Thyroid gland (tissue), 4 donors: Measurements from ENCODE around the gene NKX3-2. TPM values are rescaled to one million over a fixed set of nuclear protein-coding genes. Genes with fewer than 3 reads are reported as not detected.
A peak's percentile ranks its signal among the peaks of the same experiment; 100 is the strongest.

Experiments used
- DNase-seq, 2 donors: peaks; one replicate each; pipeline ENCODE4 v3.0.0-alpha.2; 2019
- H3K27ac ChIP-seq, 3 donors: fragments of 200-600 bp; sonication (generic); 1 replicate in 2 of 3; 2 replicates in 1 of 3; pipeline ENCODE4 v1.5.1; 2016 to 2019; ENCODE audit warnings: mild to moderate bottlenecking in 1 of 3, moderate library complexity in 1 of 3
- H3K27me3 ChIP-seq: fragments of 200-600 bp; sonication (generic); one replicate; pipeline ENCODE4 v1.5.1; 2019
- H3K36me3 ChIP-seq, 2 donors: fragments of 200-600 bp; sonication (generic); one replicate each; pipeline ENCODE4 v1.5.1; 2016 to 2019
- H3K4me1 ChIP-seq, 2 donors: fragments of 200-600 bp; sonication (generic); one replicate each; pipeline ENCODE4 v1.5.1; 2017 to 2019
- H3K4me3 ChIP-seq, 3 donors: fragments of 200-600 bp; sonication (generic); replicated peaks in 1 of 3; 1 replicate in 2 of 3; 2 replicates in 1 of 3; pipeline ENCODE4 v1.5.1; 2016; ENCODE audit warnings: mild to moderate bottlenecking in 1 of 3
- H3K9me3 ChIP-seq: fragments of 200-600 bp; sonication (generic); one replicate; pipeline ENCODE4 v1.5.1; 2017
- POLR2A ChIP-seq, 2 donors: fragments of 450-650 bp; IDR thresholded peaks; one replicate each; pipeline ENCODE4 v1.6.1; 2017; ENCODE audit warnings: antibody characterized with exemption in 2 of 2, mild to moderate bottlenecking in 2 of 2, moderate library complexity in 1 of 2
- WGBS, 2 donors: methylation state at CpG; one replicate each; pipeline ENCODE4 v1.1.5; 2017; 5-methylcytosine and 5-hydroxymethylcytosine counted together
- intact Hi-C: fragments of 100-400 bp; cut with DNase I; formaldehyde crosslinking; loops from one replicate; pipeline ENCODE4 v1.15.1; 2023
- total RNA-seq, 4 donors: library from RNA; depleted of rRNA; stranded (reverse); fragments of >200 nt; gene quantifications; one replicate each; pipeline ENCODE4 v1.2.3, GENCODE V29; 2016
- TF ChIP-seq, protein P1 (sequence below), 6 experiments: fragments of 200-600 bp in 3 of 6; fragments of 450-650 bp in 3 of 6; sonication (generic) in 3 of 6; IDR thresholded peaks; one replicate each; pipeline ENCODE4 v1.5.1; 2016 to 2019; ENCODE audit warnings: antibody characterized with exemption in 6 of 6, mild to moderate bottlenecking in 2 of 6, inconsistent platforms in 1 of 6, moderate library complexity in 1 of 6

NKX3-2 gene
- total RNA-seq, 4 donors from 2014 or later = 0.29 to 0.81 (median 0.58) TPM

- Histone ChIP-seq H3K36me3 (no peaks in the 10 kb centered on the region), H3K27me3 (peaks cover 39% of the 10 kb centered on the region), H3K4me1 (peaks cover 17 to 33% of the 10 kb centered on the region in 2 donors), H3K9me3 (no peaks in the 10 kb centered on the region), H3K4me3 (no peak overlapping the region), H3K27ac (no peak overlapping the region)
- peak; percentile 69 to 76 for DNase-seq
- no peak for TF ChIP-seq POLR2A (IDR thresholded peaks at IDR 0.05)
- TF ChIP-seq, protein P1, sequence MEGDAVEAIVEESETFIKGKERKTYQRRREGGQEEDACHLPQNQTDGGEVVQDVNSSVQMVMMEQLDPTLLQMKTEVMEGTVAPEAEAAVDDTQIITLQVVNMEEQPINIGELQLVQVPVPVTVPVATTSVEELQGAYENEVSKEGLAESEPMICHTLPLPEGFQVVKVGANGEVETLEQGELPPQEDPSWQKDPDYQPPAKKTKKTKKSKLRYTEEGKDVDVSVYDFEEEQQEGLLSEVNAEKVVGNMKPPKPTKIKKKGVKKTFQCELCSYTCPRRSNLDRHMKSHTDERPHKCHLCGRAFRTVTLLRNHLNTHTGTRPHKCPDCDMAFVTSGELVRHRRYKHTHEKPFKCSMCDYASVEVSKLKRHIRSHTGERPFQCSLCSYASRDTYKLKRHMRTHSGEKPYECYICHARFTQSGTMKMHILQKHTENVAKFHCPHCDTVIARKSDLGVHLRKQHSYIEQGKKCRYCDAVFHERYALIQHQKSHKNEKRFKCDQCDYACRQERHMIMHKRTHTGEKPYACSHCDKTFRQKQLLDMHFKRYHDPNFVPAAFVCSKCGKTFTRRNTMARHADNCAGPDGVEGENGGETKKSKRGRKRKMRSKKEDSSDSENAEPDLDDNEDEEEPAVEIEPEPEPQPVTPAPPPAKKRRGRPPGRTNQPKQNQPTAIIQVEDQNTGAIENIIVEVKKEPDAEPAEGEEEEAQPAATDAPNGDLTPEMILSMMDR (IDR thresholded peaks at IDR 0.05) = peak; percentile 61 to 88 (median 82)
- intact Hi-C loops = loop anchor here (5.0 to 10.0 kb wide), 2 partner anchors 697 to 814 kb away; no protein-coding TSS in a partner anchor
- WGBS, 2 donors = 5% methylated on average over 13 to 21 of the region's 21 CpGs
These were observed 4.8 kb upstream of the NKX3-2 start for GRCh38 chr4:13548984-13549546.

DNA sequence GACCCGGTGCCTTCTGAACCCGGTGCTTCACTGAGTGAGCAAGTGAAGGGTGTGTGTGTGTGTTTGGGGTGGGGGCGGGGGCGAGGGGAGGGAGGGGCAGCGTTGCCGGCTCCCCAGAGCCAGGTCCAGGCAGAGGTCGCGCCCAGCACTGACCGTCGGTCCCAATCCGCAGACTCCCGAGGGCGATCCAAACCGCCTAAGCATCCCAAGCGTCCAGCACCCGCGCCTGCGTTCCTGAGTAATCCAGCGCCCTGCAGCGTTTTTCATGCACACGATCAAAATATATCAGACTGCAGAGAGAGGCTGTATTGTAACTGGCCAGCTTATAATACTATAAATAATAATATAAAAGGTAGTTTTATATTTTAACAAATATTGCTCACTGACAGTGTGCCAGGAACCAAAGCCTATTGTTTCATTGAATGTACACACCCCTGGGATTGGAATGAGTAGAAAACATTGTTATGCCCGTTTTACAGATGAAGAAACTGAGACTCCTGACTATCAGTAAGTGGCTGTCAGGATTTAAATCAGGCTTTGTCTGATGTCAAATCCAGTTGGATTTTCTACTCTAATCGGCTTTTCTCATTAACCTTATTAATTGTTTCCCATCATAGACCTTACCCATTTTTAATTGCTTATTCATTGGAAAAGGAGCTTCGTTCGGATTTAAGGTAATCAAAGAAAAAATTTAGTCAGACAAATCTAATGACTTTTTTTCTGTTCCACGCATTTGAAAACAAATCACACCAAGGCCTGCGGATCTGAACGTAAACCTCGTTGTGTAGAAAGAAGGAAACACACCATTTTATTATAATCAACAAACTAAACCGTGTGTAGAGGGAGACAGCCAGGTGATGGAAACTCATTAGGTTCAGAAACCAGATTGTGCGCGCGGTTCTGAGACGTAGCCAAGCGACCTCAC, 4.0 kb upstream of the NKX3-2 start:
- TF ChIP-seq, protein P1 (IDR thresholded peaks at IDR 0.05) = no peak
- no peak for TF ChIP-seq POLR2A (IDR thresholded peaks at IDR 0.05)
- WGBS, 2 donors = 12 to 14% methylated on average over 31 to 32 of the region's 35 CpGs

GRCh38 chr4:13547485-13548041, 3.3 kb upstream of the NKX3-2 start:
- WGBS, 2 donors = 2% methylated on average over 27 to 33 of the region's 56 CpGs
- no peaks in the 10 kb centered on the region for H3K9me3 ChIP-seq
- DNase-seq = no peak
- TF ChIP-seq, protein P1 (IDR thresholded peaks at IDR 0.05) = no peak
- TF ChIP-seq POLR2A (IDR thresholded peaks at IDR 0.05) = no peak
- peak overlapping the region in 1 of 3 donors; percentile 34 for H3K4me3 ChIP-seq
- H3K4me1 ChIP-seq = peaks cover 17 to 39% of the 10 kb centered on the region in 2 donors
- H3K27me3 ChIP-seq = peaks cover 54% of the 10 kb centered on the region
- no peaks in the 10 kb centered on the region for H3K36me3 ChIP-seq
- intact Hi-C loops = loop anchor here (5.0 to 10.0 kb wide), 2 partner anchors 695 to 813 kb away; no protein-coding TSS in a partner anchor
- no peak overlapping the region for H3K27ac ChIP-seq

More for the DNA sequence above, 4.0 kb upstream of the NKX3-2 start:
- Histone ChIP-seq H3K4me3 (peak overlapping the region in 1 of 3 donors; percentile 34), H3K27ac (no peak overlapping the region), H3K4me1 (peaks cover 17 to 39% of the 10 kb centered on the region in 2 donors), H3K36me3 (no peaks in the 10 kb centered on the region), H3K9me3 (no peaks in the 10 kb centered on the region), H3K27me3 (peaks cover 46% of the 10 kb centered on the region)
- intact Hi-C loops = loop anchor here (5.0 to 10.0 kb wide), 2 partner anchors 696 to 814 kb away; no protein-coding TSS in a partner anchor
- DNase-seq = no peak

DNA sequence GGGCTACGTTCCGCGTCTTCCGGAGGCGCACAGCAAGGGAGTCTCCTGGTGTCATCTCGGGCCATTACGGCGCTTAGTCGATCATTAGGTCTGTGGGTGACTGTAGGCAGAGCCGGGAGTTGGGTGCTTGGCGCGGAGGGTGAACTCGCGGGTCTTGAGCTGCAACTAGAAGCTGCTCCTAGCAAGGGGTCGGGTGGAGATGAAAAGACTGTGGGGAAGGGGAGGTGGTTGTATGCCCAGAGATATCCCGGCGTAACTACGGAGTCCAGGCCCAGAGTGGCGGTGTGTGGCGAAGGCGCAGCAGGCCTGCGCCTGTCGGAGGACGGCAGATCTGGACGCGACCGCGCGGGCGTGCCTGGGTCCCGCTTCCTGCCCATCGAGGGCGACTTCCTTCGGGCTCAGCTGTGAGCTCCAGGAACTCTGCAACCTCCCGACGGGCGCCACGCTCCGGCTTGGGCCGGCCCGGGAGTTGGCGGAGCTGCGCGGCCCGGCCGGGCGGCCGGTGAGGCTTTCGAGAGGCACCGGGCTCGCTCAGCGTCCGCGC, 2.7 kb upstream of the NKX3-2 start:
- H3K4me1 ChIP-seq = peaks cover 21 to 45% of the 10 kb centered on the region in 2 donors
- peaks cover 58% of the 10 kb centered on the region for H3K27me3 ChIP-seq
- intact Hi-C loops = loop anchor here (5.0 to 10.0 kb wide), 2 partner anchors 695 to 812 kb away; no protein-coding TSS in a partner anchor
- TF ChIP-seq, protein P1 (IDR thresholded peaks at IDR 0.05) = no peak
- no peak for TF ChIP-seq POLR2A (IDR thresholded peaks at IDR 0.05)
- peak overlapping the region in 1 of 3 donors; percentile 34 for H3K4me3 ChIP-seq
- no peaks in the 10 kb centered on the region for H3K9me3 ChIP-seq
- WGBS, 2 donors = 4 to 11% methylated on average over 35 to 39 of the region's 54 CpGs
- no peak overlapping the region for H3K27ac ChIP-seq
- no peak for DNase-seq
- H3K36me3 ChIP-seq = no peaks in the 10 kb centered on the region
